Left lung (tissue), 10 donors: ENCODE measurements around the gene PPP1R9B. TPM values are rescaled to one million over a fixed set of nuclear protein-coding genes. Genes with fewer than 3 reads are reported as not detected.

Experiments used
- ATAC-seq: fragments of 200-7000 bp; cut with Tn5 transposase; one replicate; pipeline ENCODE4 v1.9.1; 2020; ENCODE audit warnings: moderate library complexity
- DNase-seq, 4 donors: peaks; one replicate each; pipeline ENCODE4 v3.0.0-alpha.2; 2013 to 2020
- H3K27ac ChIP-seq, 2 donors: fragments of 200-600 bp; sonication (generic) in 1 of 2; one replicate each; pipeline versions ENCODE4 v1.5.0 to v1.8.0; 2020 to 2021
- H3K27me3 ChIP-seq, 2 donors: fragments of 200-600 bp; sonication (generic) in 1 of 2; one replicate each; pipeline versions ENCODE4 v1.5.0 to v1.8.0; 2020 to 2021
- H3K36me3 ChIP-seq, 2 donors: fragments of 200-600 bp; sonication (generic) in 1 of 2; one replicate each; pipeline versions ENCODE4 v1.5.0 to v1.8.0; 2020 to 2021
- H3K4me1 ChIP-seq, 2 donors: fragments of 200-600 bp; one replicate each; pipeline ENCODE4 v1.8.0; 2021
- H3K4me3 ChIP-seq, 2 donors: fragments of 200-600 bp; sonication (generic) in 1 of 2; one replicate each; pipeline versions ENCODE4 v1.5.0 to v1.8.0; 2020 to 2021; ENCODE audit warnings: mild to moderate bottlenecking in 1 of 2
- H3K9me3 ChIP-seq, 2 donors: fragments of 200-600 bp; sonication (generic) in 1 of 2; one replicate each; pipeline versions ENCODE4 v1.5.0 to v1.8.0; 2020 to 2021
- intact Hi-C, 2 donors: fragments of 100-400 bp; cut with DNase I; formaldehyde crosslinking; loops; one replicate each; pipeline versions ENCODE4 v1.11.2 to v1.14.2; 2022
- polyA plus RNA-seq, 6 donors: library from polyadenylated mRNA; unstranded; fragments of 120-200 nt; gene quantifications; one replicate each; pipeline ENCODE4 v1.2.1, GENCODE V29; 2013; ENCODE audit not compliant: insufficient read length in 6 of 6
- total RNA-seq, 2 donors: library from RNA; stranded (reverse); fragmentation: NEBNext Ultra II Directional; extraction: Animal tissue kit (Norgen Biotek cat#: 25700); gene quantifications; one replicate each; pipeline ENCODE4 v1.2.1, GENCODE V29; 2021
- TF ChIP-seq, protein P1 (sequence below), 2 donors: fragments of 200-600 bp; sonication (generic) in 1 of 2; IDR thresholded peaks; one replicate each; pipeline versions ENCODE4 v1.5.0 to v1.8.0; 2021; ENCODE audit warnings: antibody characterized with exemption in 2 of 2
- donor health status: DM: no; HTN: yes; CAD: no.
- donor health status: DM: no; HTN: no; CAD: no.

The PPP1R9B gene
- total and polyA plus RNA-seq, 8 donors, result 53.4 to 86.6 (median 67.3) TPM

GRCh38 chr17:50117202-50118051 is 33.0 kb downstream of the PPP1R9B start:
- TF ChIP-seq, protein P1, sequence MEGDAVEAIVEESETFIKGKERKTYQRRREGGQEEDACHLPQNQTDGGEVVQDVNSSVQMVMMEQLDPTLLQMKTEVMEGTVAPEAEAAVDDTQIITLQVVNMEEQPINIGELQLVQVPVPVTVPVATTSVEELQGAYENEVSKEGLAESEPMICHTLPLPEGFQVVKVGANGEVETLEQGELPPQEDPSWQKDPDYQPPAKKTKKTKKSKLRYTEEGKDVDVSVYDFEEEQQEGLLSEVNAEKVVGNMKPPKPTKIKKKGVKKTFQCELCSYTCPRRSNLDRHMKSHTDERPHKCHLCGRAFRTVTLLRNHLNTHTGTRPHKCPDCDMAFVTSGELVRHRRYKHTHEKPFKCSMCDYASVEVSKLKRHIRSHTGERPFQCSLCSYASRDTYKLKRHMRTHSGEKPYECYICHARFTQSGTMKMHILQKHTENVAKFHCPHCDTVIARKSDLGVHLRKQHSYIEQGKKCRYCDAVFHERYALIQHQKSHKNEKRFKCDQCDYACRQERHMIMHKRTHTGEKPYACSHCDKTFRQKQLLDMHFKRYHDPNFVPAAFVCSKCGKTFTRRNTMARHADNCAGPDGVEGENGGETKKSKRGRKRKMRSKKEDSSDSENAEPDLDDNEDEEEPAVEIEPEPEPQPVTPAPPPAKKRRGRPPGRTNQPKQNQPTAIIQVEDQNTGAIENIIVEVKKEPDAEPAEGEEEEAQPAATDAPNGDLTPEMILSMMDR (IDR thresholded peaks at IDR 0.05), result peak; percentile 41 to 56
- peak overlapping the region in 1 of 2 donors; percentile 3 for H3K4me3 ChIP-seq
- ATAC-seq (peak; percentile 88), DNase-seq (peak in 3 of 4 donors; percentile 46 to 88 (median 75))
- no peaks in the 10 kb centered on the region for H3K9me3 ChIP-seq
- intact Hi-C loops, result no loop called here
- no peak overlapping the region for H3K27ac ChIP-seq
- H3K36me3 ChIP-seq, result no peaks in the 10 kb centered on the region
- H3K4me1 ChIP-seq, result peaks cover 8 to 10% of the 10 kb centered on the region in 2 donors
- peaks cover 9 to 51% of the 10 kb centered on the region in 2 donors for H3K27me3 ChIP-seq

- DNase-seq (peak in 1 of 4 donors; percentile 67), ATAC-seq (no peak)
- Histone ChIP-seq H3K4me1 (peaks cover 13 to 17% of the 10 kb centered on the region in 2 donors), H3K27ac (no peak overlapping the region), H3K9me3 (no peaks in the 10 kb centered on the region), H3K4me3 (no peak overlapping the region), H3K36me3 (peaks cover 0 to under 1% of the 10 kb centered on the region in 2 donors), H3K27me3 (peaks cover 9 to 51% of the 10 kb centered on the region in 2 donors)
- TF ChIP-seq, protein P1 (IDR thresholded peaks at IDR 0.05), result no peak
- intact Hi-C loops, result no loop called here
Measured at GRCh38 chr17:50115756-50116155, 34.7 kb downstream of the PPP1R9B start.

DNA sequence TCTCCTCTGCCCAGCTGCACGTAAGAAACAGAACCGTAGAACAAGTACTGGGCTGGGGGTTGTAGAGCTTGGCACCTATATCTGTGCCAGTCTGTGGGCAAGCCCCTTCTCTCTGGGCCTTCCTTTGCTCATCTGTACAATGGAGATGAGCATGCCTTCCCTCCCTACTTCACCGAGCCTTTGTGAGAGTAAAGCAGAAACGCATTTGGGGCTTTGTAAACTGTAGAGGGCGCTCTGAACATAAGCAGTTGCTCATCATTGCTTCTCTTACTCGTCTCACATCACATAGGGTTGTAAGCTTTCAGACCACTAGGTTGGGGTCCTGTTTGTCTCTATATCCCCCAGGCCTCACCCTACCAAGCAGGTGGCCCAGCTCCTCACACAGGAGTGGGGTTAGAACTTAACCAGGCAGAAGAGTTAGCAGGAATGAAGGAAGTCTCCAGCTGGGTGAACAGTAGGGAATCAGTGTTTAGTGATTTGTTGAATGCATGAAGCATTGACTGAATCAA is 35.6 kb downstream of the PPP1R9B start:
- Histone ChIP-seq H3K27ac (no peak overlapping the region), H3K9me3 (no peaks in the 10 kb centered on the region), H3K4me3 (no peak overlapping the region), H3K4me1 (peaks cover 13 to 17% of the 10 kb centered on the region in 2 donors), H3K36me3 (peaks cover 0 to 8% of the 10 kb centered on the region in 2 donors), H3K27me3 (peaks cover 9 to 51% of the 10 kb centered on the region in 2 donors)
- TF ChIP-seq, protein P1 (IDR thresholded peaks at IDR 0.05), result peak; percentile 34 to 46
- ATAC-seq (peak; percentile 46), DNase-seq (no peak)
- intact Hi-C loops, result no loop called here

GRCh38 chr17:50114401-50114800 is 36.1 kb downstream of the PPP1R9B start:
- TF ChIP-seq, protein P1 (IDR thresholded peaks at IDR 0.05), result no peak
- intact Hi-C loops, result no loop called here

More at GRCh38 chr17:50114401-50114800, 36.1 kb downstream of the PPP1R9B start:
- ATAC-seq (no peak), DNase-seq (no peak)
- no peak overlapping the region for H3K27ac ChIP-seq
- peaks cover 9 to 50% of the 10 kb centered on the region in 2 donors for H3K27me3 ChIP-seq
- no peak overlapping the region for H3K4me3 ChIP-seq
- peaks cover 0 to 13% of the 10 kb centered on the region in 2 donors for H3K36me3 ChIP-seq
- H3K9me3 ChIP-seq, result no peaks in the 10 kb centered on the region
- peaks cover 13 to 17% of the 10 kb centered on the region in 2 donors for H3K4me1 ChIP-seq
